Stimulated activated CD4-positive, alpha-beta T cell treated with anti-CD3 and anti-CD28 coated beads, Interleukin-4, amount 100 ng/mL, for 4 hours (primary cell): ENCODE results near the gene FAM193B.
"Not testable (repeated sequence)": the region's sequence is repeated elsewhere in the genome, so short reads cannot be mapped to it uniquely, and the experiment has no call there.

ENCODE experiments used
- DNase-seq, 2 experiments: peaks; one replicate each; pipeline ENCODE4 v3.0.0-alpha.2; 2020

FAM193B gene

GRCh38 chr5:177575488-177575887 is 21.1 kb upstream of the FAM193B start:
- DNase-seq: no peak

GRCh38 chr5:177569894-177570293 is 15.5 kb upstream of the FAM193B start:
- no peak for DNase-seq

- no peak for DNase-seq
Observed at GRCh38 chr5:177568326-177568725, 14.0 kb upstream of the FAM193B start.

- DNase-seq: no peak
Observed at GRCh38 chr5:177565046-177565445, 10.7 kb upstream of the FAM193B start.

- not testable (repeated sequence) for DNase-seq
Observed at GRCh38 chr5:177559446-177559941, 5.1 kb upstream of the FAM193B start.

GRCh38 chr5:177557796-177558195 is 3.4 kb upstream of the FAM193B start:
- DNase-seq: no peak

- no peak for DNase-seq
Observed at GRCh38 chr5:177557041-177557647, 2.8 kb upstream of the FAM193B start.

- no peak for DNase-seq
Observed at GRCh38 chr5:177555665-177556064, 1.3 kb upstream of the FAM193B start.

GRCh38 chr5:177555228-177555627 is 865 bp upstream of the FAM193B start:
- no peak for DNase-seq

- peak; percentile 25 to 47 for DNase-seq
Observed at GRCh38 chr5:177553671-177554429, 513 bp downstream of the FAM193B start.

GRCh38 chr5:177552839-177553455 is 1.4 kb downstream of the FAM193B start:
- DNase-seq: no peak

GRCh38 chr5:177550122-177550521 is 4.2 kb downstream of the FAM193B start:
- DNase-seq: no peak

- DNase-seq: no peak
Observed at GRCh38 chr5:177548495-177548894, 5.9 kb downstream of the FAM193B start.

- no peak for DNase-seq
Observed at GRCh38 chr5:177547736-177548135, 6.6 kb downstream of the FAM193B start.

- DNase-seq: no peak
Observed at GRCh38 chr5:177546258-177546741, 8.1 kb downstream of the FAM193B start.

- no peak for DNase-seq
Observed at GRCh38 chr5:177545487-177546257, 8.7 kb downstream of the FAM193B start.

- DNase-seq: no peak
Observed at GRCh38 chr5:177542816-177543465, 11.4 kb downstream of the FAM193B start.

- no peak for DNase-seq
Observed at GRCh38 chr5:177540438-177540837, 13.9 kb downstream of the FAM193B start.

- no peak for DNase-seq
Observed at GRCh38 chr5:177539411-177539810, 15.0 kb downstream of the FAM193B start.

GRCh38 chr5:177538876-177539275 is 15.5 kb downstream of the FAM193B start:
- DNase-seq: no peak

- no peak for DNase-seq
Observed at GRCh38 chr5:177537389-177538361, 16.7 kb downstream of the FAM193B start.
